Skeletal muscle satellite cell (primary cell): ENCODE measurements around the gene PSMG1.

Experiments used
- H3K27me3 ChIP-seq: 2 replicates; pipeline ENCODE4 v1.7.0; 2013; ENCODE audit warnings: low read length; ENCODE audit not compliant: control insufficient read depth, insufficient read depth
- H3K36me3 ChIP-seq: 2 replicates; pipeline ENCODE4 v1.7.0; 2013; ENCODE audit warnings: mild to moderate bottlenecking, control low read depth, low read length; ENCODE audit not compliant: insufficient read depth
- H3K4me1 ChIP-seq: 2 replicates; pipeline ENCODE4 v1.7.0; 2013; ENCODE audit warnings: low read length; ENCODE audit not compliant: control insufficient read depth, insufficient read depth
- H3K4me2 ChIP-seq: 2 replicates; pipeline ENCODE4 v1.7.0; 2013; ENCODE audit warnings: mild to moderate bottlenecking, low read length
- H3K4me3 ChIP-seq: 2 replicates; pipeline ENCODE4 v1.7.0; 2013; ENCODE audit warnings: low read length
- H3K9ac ChIP-seq: 2 replicates; pipeline ENCODE4 v1.7.0; 2013; ENCODE audit warnings: mild to moderate bottlenecking, low read depth, low read length, moderate library complexity
- H3K9me3 ChIP-seq: replicated peaks from 2 replicates; pipeline ENCODE4 v1.7.0; 2013; ENCODE audit warnings: mild to moderate bottlenecking, control low read depth, low read length

Gene PSMG1

GRCh38 chr21:39209334-39209688 lies 26.1 kb upstream of the PSMG1 start:
- H3K4me3 ChIP-seq: no peak overlapping the region
- H3K27me3 ChIP-seq: no peaks in the 10 kb centered on the region
- peaks cover 44% of the 10 kb centered on the region for H3K36me3 ChIP-seq
- no peaks in the 10 kb centered on the region for H3K9me3 ChIP-seq
- H3K4me2 ChIP-seq: no peak overlapping the region
- no peaks in the 10 kb centered on the region for H3K4me1 ChIP-seq
- H3K9ac ChIP-seq: no peak overlapping the region

- Histone ChIP-seq H3K4me2 (no peak overlapping the region), H3K9me3 (no peaks in the 10 kb centered on the region), H3K27me3 (no peaks in the 10 kb centered on the region), H3K4me1 (no peaks in the 10 kb centered on the region), H3K4me3 (no peak overlapping the region), H3K36me3 (peaks cover 44% of the 10 kb centered on the region), H3K9ac (no peak overlapping the region)
Measured at GRCh38 chr21:39208624-39209333, 25.5 kb upstream of the PSMG1 start.

GRCh38 chr21:39204134-39204533 lies 20.9 kb upstream of the PSMG1 start:
- no peak overlapping the region for H3K4me3 ChIP-seq
- H3K4me1 ChIP-seq: no peaks in the 10 kb centered on the region
- H3K9ac ChIP-seq: no peak overlapping the region
- no peaks in the 10 kb centered on the region for H3K27me3 ChIP-seq
- H3K4me2 ChIP-seq: no peak overlapping the region
- H3K9me3 ChIP-seq: no peaks in the 10 kb centered on the region
- H3K36me3 ChIP-seq: peaks cover 53% of the 10 kb centered on the region

GRCh38 chr21:39198800-39199199 lies 15.5 kb upstream of the PSMG1 start:
- Histone ChIP-seq H3K4me1 (no peaks in the 10 kb centered on the region), H3K9me3 (no peaks in the 10 kb centered on the region), H3K9ac (no peak overlapping the region), H3K4me2 (no peak overlapping the region), H3K36me3 (peaks cover 66% of the 10 kb centered on the region), H3K4me3 (no peak overlapping the region), H3K27me3 (no peaks in the 10 kb centered on the region)

GRCh38 chr21:39197448-39198233 lies 14.4 kb upstream of the PSMG1 start:
- H3K4me3 ChIP-seq: no peak overlapping the region
- no peak overlapping the region for H3K4me2 ChIP-seq
- no peaks in the 10 kb centered on the region for H3K27me3 ChIP-seq
- H3K36me3 ChIP-seq: peaks cover 61% of the 10 kb centered on the region
- H3K9ac ChIP-seq: no peak overlapping the region
- no peaks in the 10 kb centered on the region for H3K4me1 ChIP-seq
- no peaks in the 10 kb centered on the region for H3K9me3 ChIP-seq

- no peak overlapping the region for H3K9ac ChIP-seq
- no peak overlapping the region for H3K4me2 ChIP-seq
- no peaks in the 10 kb centered on the region for H3K27me3 ChIP-seq
- peaks cover 53% of the 10 kb centered on the region for H3K36me3 ChIP-seq
- H3K4me1 ChIP-seq: no peaks in the 10 kb centered on the region
- no peaks in the 10 kb centered on the region for H3K9me3 ChIP-seq
- H3K4me3 ChIP-seq: no peak overlapping the region
Measured at GRCh38 chr21:39196838-39197237, 13.6 kb upstream of the PSMG1 start.

- Histone ChIP-seq H3K4me1 (no peaks in the 10 kb centered on the region), H3K36me3 (peaks cover 48% of the 10 kb centered on the region), H3K9ac (no peak overlapping the region), H3K27me3 (no peaks in the 10 kb centered on the region), H3K4me2 (no peak overlapping the region), H3K9me3 (no peaks in the 10 kb centered on the region), H3K4me3 (no peak overlapping the region)
Measured at GRCh38 chr21:39196310-39196709, 13.1 kb upstream of the PSMG1 start.

GRCh38 chr21:39193380-39193779 lies 10.1 kb upstream of the PSMG1 start:
- no peaks in the 10 kb centered on the region for H3K27me3 ChIP-seq
- peaks cover 30% of the 10 kb centered on the region for H3K36me3 ChIP-seq
- H3K9ac ChIP-seq: no peak overlapping the region
- no peak overlapping the region for H3K4me3 ChIP-seq
- no peaks in the 10 kb centered on the region for H3K9me3 ChIP-seq
- H3K4me1 ChIP-seq: peaks cover 27% of the 10 kb centered on the region
- no peak overlapping the region for H3K4me2 ChIP-seq

- Histone ChIP-seq H3K27me3 (no peaks in the 10 kb centered on the region), H3K9me3 (no peaks in the 10 kb centered on the region), H3K4me2 (peak overlapping the region; percentile 29), H3K4me3 (no peak overlapping the region), H3K36me3 (peaks cover 6% of the 10 kb centered on the region), H3K4me1 (peaks cover 30% of the 10 kb centered on the region), H3K9ac (peak overlapping the region; percentile 6)
Measured at GRCh38 chr21:39189857-39190604, 6.8 kb upstream of the PSMG1 start.

GRCh38 chr21:39188521-39189139 lies 5.4 kb upstream of the PSMG1 start:
- Histone ChIP-seq H3K27me3 (no peaks in the 10 kb centered on the region), H3K4me3 (no peak overlapping the region), H3K36me3 (no peaks in the 10 kb centered on the region), H3K9ac (no peak overlapping the region), H3K4me2 (no peak overlapping the region), H3K4me1 (peaks cover 39% of the 10 kb centered on the region), H3K9me3 (no peaks in the 10 kb centered on the region)

- Histone ChIP-seq H3K4me2 (no peak overlapping the region), H3K27me3 (no peaks in the 10 kb centered on the region), H3K4me1 (peaks cover 41% of the 10 kb centered on the region), H3K9me3 (no peaks in the 10 kb centered on the region), H3K4me3 (no peak overlapping the region), H3K9ac (no peak overlapping the region), H3K36me3 (no peaks in the 10 kb centered on the region)
Measured at GRCh38 chr21:39187141-39187540, 3.9 kb upstream of the PSMG1 start.
